ENCODE data around the gene UNC5C. TPM values are rescaled to one million over a fixed set of nuclear protein-coding genes. Genes with fewer than 3 reads are reported as not detected.

UNC5C gene
- total RNA-seq, 1 donor from 2014 or later, result 2.2 TPM

GRCh38 chr4:95505799-95506198 lies 43.0 kb downstream of the UNC5C start:
- no peak overlapping the region for H3K4me3 ChIP-seq (ENCODE audit: low read depth, low read length)
- DNase-seq (ENCODE audit: low read depth), result no peak
- TF ChIP-seq CTCF (conservative IDR thresholded peaks at IDR 0.05; ENCODE audit: low read depth, low read length), result no peak

- no peak for DNase-seq (ENCODE audit: low read depth)
- TF ChIP-seq CTCF (conservative IDR thresholded peaks at IDR 0.05; ENCODE audit: low read depth, low read length), result no peak
- no peak overlapping the region for H3K4me3 ChIP-seq (ENCODE audit: low read depth, low read length)
Observed at GRCh38 chr4:95505151-95505550, 43.6 kb downstream of the UNC5C start.

GRCh38 chr4:95504501-95504900 lies 44.3 kb downstream of the UNC5C start:
- no peak overlapping the region for H3K4me3 ChIP-seq (ENCODE audit: low read depth, low read length)
- TF ChIP-seq CTCF (conservative IDR thresholded peaks at IDR 0.05; ENCODE audit: low read depth, low read length), result no peak
- DNase-seq (ENCODE audit: low read depth), result no peak

- DNase-seq (ENCODE audit: low read depth), result no peak
- TF ChIP-seq CTCF (conservative IDR thresholded peaks at IDR 0.05; ENCODE audit: low read depth, low read length), result no peak
- H3K4me3 ChIP-seq (ENCODE audit: low read depth, low read length), result no peak overlapping the region
Observed at GRCh38 chr4:95500361-95500760, 48.4 kb downstream of the UNC5C start.

GRCh38 chr4:95499291-95499696 lies 49.5 kb downstream of the UNC5C start:
- no peak overlapping the region for H3K4me3 ChIP-seq (ENCODE audit: low read depth, low read length)
- DNase-seq (ENCODE audit: low read depth), result no peak
- no peak for TF ChIP-seq CTCF (conservative IDR thresholded peaks at IDR 0.05; ENCODE audit: low read depth, low read length)

- TF ChIP-seq CTCF (conservative IDR thresholded peaks at IDR 0.05; ENCODE audit: low read depth, low read length), result no peak
- DNase-seq (ENCODE audit: low read depth), result no peak
- H3K4me3 ChIP-seq (ENCODE audit: low read depth, low read length), result no peak overlapping the region
Observed at GRCh38 chr4:95494186-95494585, 54.6 kb downstream of the UNC5C start.

GRCh38 chr4:95478679-95479078 lies 70.1 kb downstream of the UNC5C start:
- H3K4me3 ChIP-seq (ENCODE audit: low read depth, low read length), result no peak overlapping the region
- no peak for DNase-seq (ENCODE audit: low read depth)
- no peak for TF ChIP-seq CTCF (conservative IDR thresholded peaks at IDR 0.05; ENCODE audit: low read depth, low read length)

All from epithelial cell of proximal tubule (primary cell).